Measurements from ENCODE around the gene TCERG1L.

GRCh38 chr10:131068311-131068710 is 243.2 kb downstream of the TCERG1L start:
- TF ChIP-seq ZNF138 (CRISPR knock-in tag; conservative IDR thresholded peaks at IDR 0.05) (no peak), CREB1 (CRISPR knock-in tag; IDR thresholded peaks at IDR 0.05) (no peak), FOXJ3 (CRISPR knock-in tag; IDR thresholded peaks at IDR 0.05; ENCODE audit: borderline replicate concordance) (no peak), CTCF (IDR thresholded peaks at IDR 0.05) (no peak), JUN (CRISPR knock-in tag; IDR thresholded peaks at IDR 0.05) (no peak), ZNF121 (CRISPR knock-in tag; IDR thresholded peaks at IDR 0.05) (no peak), IRF1 (CRISPR knock-in tag; IDR thresholded peaks at IDR 0.05) (no peak), NFE2L1 (CRISPR knock-in tag; IDR thresholded peaks at IDR 0.05) (no peak), SP1 (CRISPR knock-in tag; conservative IDR thresholded peaks at IDR 0.05) (no peak), ELF4 (CRISPR knock-in tag; IDR thresholded peaks at IDR 0.05; ENCODE audit: low read depth) (no peak), OVOL2 (CRISPR knock-in tag; IDR thresholded peaks at IDR 0.05; ENCODE audit: borderline replicate concordance) (no peak), MLX (CRISPR knock-in tag; IDR thresholded peaks at IDR 0.05) (no peak), ZNF219 (CRISPR knock-in tag; IDR thresholded peaks at IDR 0.05; ENCODE audit: borderline replicate concordance) (no peak), FOXP4 (CRISPR knock-in tag; IDR thresholded peaks at IDR 0.05) (no peak)

Data from WTC11 (cell line).